LNCAP (cell line): ENCODE measurements around the gene AP1S1.

Experiments used
- CTCF ChIP-seq: fragments of 450-650 bp; IDR thresholded peaks from 2 replicates; pipeline ENCODE4 v1.5.1; 2017; ENCODE audit warnings: mild to moderate bottlenecking

The AP1S1 gene

GRCh38 chr7:101156866-101157589 is 2.8 kb downstream of the AP1S1 start:
- no peak for TF ChIP-seq CTCF

GRCh38 chr7:101159696-101160674 is 5.7 kb downstream of the AP1S1 start:
- no peak for TF ChIP-seq CTCF

GRCh38 chr7:101160910-101161309 is 6.6 kb downstream of the AP1S1 start:
- no peak for TF ChIP-seq CTCF

- TF ChIP-seq CTCF = no peak
Measured at GRCh38 chr7:101161692-101162471, 7.6 kb downstream of the AP1S1 start.

GRCh38 chr7:101162551-101163278 is 8.4 kb downstream of the AP1S1 start:
- TF ChIP-seq CTCF = no peak

- TF ChIP-seq CTCF = no peak
Measured at GRCh38 chr7:101163279-101164070, 9.2 kb downstream of the AP1S1 start.
